DMS114 treated with DMSO at 0.1 percent for 48 hours (cell line): ENCODE data around the gene TBCD.
"Not testable (repeated sequence)": the region's sequence is repeated elsewhere in the genome, so short reads cannot be mapped to it uniquely, and the experiment has no call there.

Source experiments
- DNase-seq: peaks from one replicate; lab custom pipeline; 2025; ENCODE audit not compliant: unreplicated experiment; lab: John Stamatoyannopoulos, UW

TBCD gene

DNA sequence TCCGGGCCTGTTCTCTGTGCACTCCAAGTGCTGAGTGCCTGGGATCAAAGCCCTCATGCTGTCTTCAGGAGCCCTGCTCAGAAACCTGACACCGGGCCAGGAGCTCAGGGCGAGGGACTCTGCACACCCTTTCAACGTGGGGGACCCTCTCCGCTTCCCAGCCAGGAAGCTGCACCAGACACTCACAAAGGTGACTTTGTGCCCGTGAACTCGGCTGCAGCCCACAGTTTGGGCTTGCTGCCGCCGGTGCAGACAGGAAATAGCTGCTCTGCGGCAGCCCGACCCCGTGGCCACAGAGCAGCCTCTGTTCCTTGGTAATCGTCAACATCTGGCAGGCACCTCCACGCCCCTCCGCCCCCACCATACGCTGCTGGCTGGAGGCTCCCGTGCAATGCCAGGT lies 234.1 kb downstream of the TBCD start:
- no peak for DNase-seq

DNA sequence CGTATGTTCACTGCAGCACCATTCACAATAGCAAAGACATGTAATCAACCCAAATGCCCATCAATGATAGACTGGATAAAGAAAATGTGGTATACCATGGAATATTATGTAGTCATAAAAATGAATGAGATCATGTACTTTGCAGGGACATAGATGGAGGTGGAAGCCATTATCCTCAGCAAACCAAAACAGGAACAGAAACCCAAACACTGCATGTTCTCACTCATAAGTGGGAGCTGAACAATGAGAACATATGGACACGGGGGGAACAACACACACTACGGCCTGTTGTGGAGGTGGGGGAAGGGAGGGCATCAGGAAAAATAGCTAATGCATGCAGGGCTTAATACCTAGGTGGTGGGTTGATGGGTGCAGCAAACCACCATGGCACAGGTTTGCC lies 237.2 kb downstream of the TBCD start:
- DNase-seq: not testable (repeated sequence)

DNA sequence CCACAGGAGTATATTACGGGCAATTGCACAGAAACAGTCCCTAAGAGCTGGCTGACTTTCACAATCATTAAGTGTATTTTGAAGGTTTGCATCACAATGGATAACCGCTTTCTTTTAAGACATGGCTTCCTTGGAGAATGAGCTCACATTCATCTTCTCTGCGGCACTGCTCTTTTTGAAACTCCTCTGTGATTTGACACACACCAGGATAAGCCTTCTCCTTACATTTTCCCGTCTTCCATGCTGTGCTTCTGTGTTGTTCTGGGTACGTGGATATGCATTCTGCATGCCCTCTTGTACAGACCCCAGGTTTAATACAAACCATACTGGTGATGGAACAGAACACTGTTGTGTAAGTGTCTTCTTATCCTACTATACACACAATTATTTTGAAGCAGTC lies 238.0 kb downstream of the TBCD start:
- DNase-seq: no peak

DNA sequence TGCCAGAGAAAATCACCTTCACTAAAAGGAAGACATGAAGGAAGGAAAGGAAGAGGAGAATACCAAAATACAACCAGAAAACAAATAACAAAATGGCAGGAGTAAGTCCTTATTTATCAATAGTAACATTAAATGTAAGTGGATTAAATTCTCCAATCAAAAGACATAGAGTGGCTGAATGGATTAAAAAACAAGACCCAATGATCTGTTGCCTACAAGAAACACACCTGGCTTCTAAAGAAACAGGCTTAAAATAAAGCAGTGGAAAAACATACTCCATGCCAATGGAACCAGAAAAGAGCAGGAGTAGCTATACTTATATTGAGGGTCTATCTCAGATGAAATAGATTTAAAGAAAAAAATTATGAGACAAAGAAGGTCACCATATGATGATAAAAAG lies 241.1 kb downstream of the TBCD start:
- DNase-seq: no peak
